ENCODE results near the gene REV3L. TPM values are rescaled to one million over a fixed set of nuclear protein-coding genes. Genes with fewer than 3 reads are reported as not detected.

The REV3L gene
- total and polyA plus RNA-seq, 2 of the 8 experiments (the other 6 are each of a cell fraction or from before 2014, with no cell fraction given), result 2.1 to 6.6 TPM

- no peak for TF ChIP-seq SAP30 (IDR thresholded peaks at IDR 0.05; ENCODE audit: insufficient read depth, insufficient replicate concordance, low read length)
- no peak for TF ChIP-seq BACH1 (IDR thresholded peaks at IDR 0.05; ENCODE audit: low read length)
- TF ChIP-seq YY1 (IDR thresholded peaks at IDR 0.05; ENCODE audit: low read depth, low read length), result no peak
- TF ChIP-seq EZH2 (IDR thresholded peaks at IDR 0.05; ENCODE audit: low read depth, low read length, severe bottlenecking), result no peak
- TF ChIP-seq CTBP2 (IDR thresholded peaks at IDR 0.05; ENCODE audit: borderline replicate concordance, insufficient read depth, insufficient read length, low read length), result no peak
- no peak for TF ChIP-seq RAD21 (IDR thresholded peaks at IDR 0.05 in 1 of 2, conservative IDR thresholded peaks at IDR 0.05 in 1 of 2; ENCODE audit: low read depth in 2 of 2, low read length in 2 of 2)
These were observed 199.3 kb downstream of the REV3L start (continued) for GRCh38 chr6:111283707-111284106.

Data from H1 (cell line).